Left lung (tissue), 10 donors: ENCODE results near the gene SPTBN5. TPM values are rescaled to one million over a fixed set of nuclear protein-coding genes. Genes with fewer than 3 reads are reported as not detected.
A peak's percentile ranks its signal among the peaks of the same experiment; 100 is the strongest.

Source experiments
- ATAC-seq: fragments of 200-7000 bp; cut with Tn5 transposase; one replicate; pipeline ENCODE4 v1.9.1; 2020; ENCODE audit warnings: moderate library complexity
- DNase-seq, 4 donors: peaks; one replicate each; pipeline ENCODE4 v3.0.0-alpha.2; 2013 to 2020
- H3K27ac ChIP-seq, 2 donors: fragments of 200-600 bp; sonication (generic) in 1 of 2; one replicate each; pipeline versions ENCODE4 v1.5.0 to v1.8.0; 2020 to 2021
- H3K27me3 ChIP-seq, 2 donors: fragments of 200-600 bp; sonication (generic) in 1 of 2; one replicate each; pipeline versions ENCODE4 v1.5.0 to v1.8.0; 2020 to 2021
- H3K36me3 ChIP-seq, 2 donors: fragments of 200-600 bp; sonication (generic) in 1 of 2; one replicate each; pipeline versions ENCODE4 v1.5.0 to v1.8.0; 2020 to 2021
- H3K4me1 ChIP-seq, 2 donors: fragments of 200-600 bp; one replicate each; pipeline ENCODE4 v1.8.0; 2021
- H3K4me3 ChIP-seq, 2 donors: fragments of 200-600 bp; sonication (generic) in 1 of 2; one replicate each; pipeline versions ENCODE4 v1.5.0 to v1.8.0; 2020 to 2021; ENCODE audit warnings: mild to moderate bottlenecking in 1 of 2
- H3K9me3 ChIP-seq, 2 donors: fragments of 200-600 bp; sonication (generic) in 1 of 2; one replicate each; pipeline versions ENCODE4 v1.5.0 to v1.8.0; 2020 to 2021
- intact Hi-C, 2 donors: fragments of 100-400 bp; cut with DNase I; formaldehyde crosslinking; loops; one replicate each; pipeline versions ENCODE4 v1.11.2 to v1.14.2; 2022
- polyA plus RNA-seq, 6 donors: library from polyadenylated mRNA; unstranded; fragments of 120-200 nt; gene quantifications; one replicate each; pipeline ENCODE4 v1.2.1, GENCODE V29; 2013; ENCODE audit not compliant: insufficient read length in 6 of 6
- total RNA-seq, 2 donors: library from RNA; stranded (reverse); fragmentation: NEBNext Ultra II Directional; extraction: Animal tissue kit (Norgen Biotek cat#: 25700); gene quantifications; one replicate each; pipeline ENCODE4 v1.2.1, GENCODE V29; 2021
- TF ChIP-seq, protein P1 (sequence below), 2 donors: fragments of 200-600 bp; sonication (generic) in 1 of 2; IDR thresholded peaks; one replicate each; pipeline versions ENCODE4 v1.5.0 to v1.8.0; 2021; ENCODE audit warnings: antibody characterized with exemption in 2 of 2
- donor health status: DM: no; HTN: yes; CAD: no.
- donor health status: DM: no; HTN: no; CAD: no.

SPTBN5 gene
- total and polyA plus RNA-seq, 8 donors, result 0.67 to 4.8 (median 1.3) TPM

DNA sequence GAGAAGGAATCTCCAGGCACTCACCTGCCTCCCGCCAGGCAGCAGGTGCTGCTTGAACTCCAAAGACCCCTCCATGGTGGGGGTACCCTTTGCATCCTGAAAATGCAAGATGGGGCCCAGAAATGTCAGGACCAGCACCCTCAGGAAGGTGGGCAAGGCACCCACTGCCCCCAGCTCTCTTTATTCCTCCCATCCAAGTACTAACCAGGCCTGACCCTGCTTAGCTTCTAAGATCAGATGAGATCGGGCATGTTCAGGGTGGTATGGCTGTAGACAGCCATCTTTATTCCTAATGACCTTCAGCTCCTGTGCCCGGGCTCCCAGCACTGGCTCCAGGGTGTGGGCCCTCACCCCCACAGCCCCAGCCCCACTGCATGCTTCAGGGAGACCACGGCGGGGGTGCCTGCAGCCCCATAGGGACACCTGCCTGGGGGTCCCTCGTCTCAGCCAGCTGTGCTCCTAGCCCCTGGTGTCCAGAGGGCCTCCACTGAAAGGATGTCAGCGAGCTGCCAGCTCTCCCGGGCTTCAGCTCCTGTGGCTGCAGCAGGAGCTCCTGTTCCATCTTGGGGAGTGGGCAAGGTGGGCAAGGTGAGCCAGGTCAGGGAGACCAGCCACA is 42.0 kb downstream of the SPTBN5 start:
- no peak for DNase-seq
- H3K27me3 ChIP-seq, result no peaks in the 10 kb centered on the region
- H3K36me3 ChIP-seq, result peaks cover 0 to 40% of the 10 kb centered on the region in 2 donors
- ATAC-seq, result no peak
- H3K27ac ChIP-seq, result no peak overlapping the region
- H3K9me3 ChIP-seq, result no peaks in the 10 kb centered on the region
- peaks cover 0 to 3% of the 10 kb centered on the region in 2 donors for H3K4me1 ChIP-seq
- no peak overlapping the region for H3K4me3 ChIP-seq
- TF ChIP-seq, protein P1, sequence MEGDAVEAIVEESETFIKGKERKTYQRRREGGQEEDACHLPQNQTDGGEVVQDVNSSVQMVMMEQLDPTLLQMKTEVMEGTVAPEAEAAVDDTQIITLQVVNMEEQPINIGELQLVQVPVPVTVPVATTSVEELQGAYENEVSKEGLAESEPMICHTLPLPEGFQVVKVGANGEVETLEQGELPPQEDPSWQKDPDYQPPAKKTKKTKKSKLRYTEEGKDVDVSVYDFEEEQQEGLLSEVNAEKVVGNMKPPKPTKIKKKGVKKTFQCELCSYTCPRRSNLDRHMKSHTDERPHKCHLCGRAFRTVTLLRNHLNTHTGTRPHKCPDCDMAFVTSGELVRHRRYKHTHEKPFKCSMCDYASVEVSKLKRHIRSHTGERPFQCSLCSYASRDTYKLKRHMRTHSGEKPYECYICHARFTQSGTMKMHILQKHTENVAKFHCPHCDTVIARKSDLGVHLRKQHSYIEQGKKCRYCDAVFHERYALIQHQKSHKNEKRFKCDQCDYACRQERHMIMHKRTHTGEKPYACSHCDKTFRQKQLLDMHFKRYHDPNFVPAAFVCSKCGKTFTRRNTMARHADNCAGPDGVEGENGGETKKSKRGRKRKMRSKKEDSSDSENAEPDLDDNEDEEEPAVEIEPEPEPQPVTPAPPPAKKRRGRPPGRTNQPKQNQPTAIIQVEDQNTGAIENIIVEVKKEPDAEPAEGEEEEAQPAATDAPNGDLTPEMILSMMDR (IDR thresholded peaks at IDR 0.05), result no peak
- intact Hi-C loops, result no loop called here

DNA sequence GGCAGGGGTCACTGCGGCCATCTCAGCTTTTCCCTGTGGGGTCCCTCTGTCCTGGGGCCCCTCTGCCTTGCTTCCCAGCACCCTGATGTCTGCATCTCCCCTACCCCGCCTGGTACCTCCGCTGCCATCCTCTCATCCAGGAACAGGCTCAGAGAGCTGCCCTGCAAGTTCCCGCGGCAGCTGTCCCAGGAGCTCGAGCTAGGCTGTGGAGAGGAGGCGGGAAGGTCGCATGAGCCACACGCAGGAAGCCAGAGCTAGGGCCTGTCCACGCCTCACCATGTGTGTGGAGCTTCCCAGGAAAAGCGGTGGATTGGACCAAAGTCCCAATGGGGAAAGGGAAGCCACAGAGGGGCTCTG is 42.7 kb downstream of the SPTBN5 start:
- ATAC-seq, result peak; percentile 26
- H3K36me3 ChIP-seq, result peaks cover 0 to 47% of the 10 kb centered on the region in 2 donors
- H3K27ac ChIP-seq, result no peak overlapping the region
- H3K4me1 ChIP-seq, result peaks cover 0 to 3% of the 10 kb centered on the region in 2 donors
- no peak overlapping the region for H3K4me3 ChIP-seq
- H3K27me3 ChIP-seq, result no peaks in the 10 kb centered on the region
- intact Hi-C loops, result no loop called here
- TF ChIP-seq, protein P1 (IDR thresholded peaks at IDR 0.05), result no peak
- no peak for DNase-seq
- H3K9me3 ChIP-seq, result no peaks in the 10 kb centered on the region

DNA sequence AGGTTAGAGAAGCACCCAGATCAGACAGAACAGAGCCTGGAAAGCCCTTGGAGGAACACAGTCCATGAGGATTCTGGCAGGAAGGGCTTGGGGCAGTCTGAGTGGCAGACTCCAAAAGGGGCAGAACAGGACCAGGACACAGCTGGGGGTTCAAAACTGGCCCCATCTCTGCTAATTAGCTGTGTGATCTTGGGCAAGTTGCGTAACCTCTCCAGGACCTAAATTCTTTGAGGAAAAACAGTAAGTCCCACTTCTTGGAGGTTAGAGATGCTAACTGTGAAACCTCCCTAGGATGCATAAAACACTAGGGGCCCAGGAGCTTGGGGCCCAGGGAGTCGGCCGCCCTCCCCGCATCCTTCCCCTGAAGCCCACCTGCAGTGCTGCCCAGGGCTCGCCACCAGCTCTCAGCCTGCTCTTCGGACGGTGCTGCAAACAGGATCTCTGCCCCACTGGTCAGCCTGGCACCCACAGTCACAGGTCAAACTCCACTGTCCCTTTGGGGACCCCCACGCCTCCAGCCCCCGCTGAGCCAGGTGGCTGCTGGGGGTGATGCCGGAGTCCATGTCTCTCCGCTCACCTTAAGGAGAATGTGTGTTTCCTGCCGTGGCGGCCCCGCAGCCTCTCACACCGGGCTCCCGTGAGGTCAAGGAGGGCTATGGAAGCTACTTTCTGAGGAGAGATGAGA is 43.2 kb downstream of the SPTBN5 start:
- ATAC-seq (no peak), DNase-seq (no peak)
- H3K27ac ChIP-seq, result no peak overlapping the region
- H3K4me3 ChIP-seq, result no peak overlapping the region
- H3K27me3 ChIP-seq, result no peaks in the 10 kb centered on the region
- H3K9me3 ChIP-seq, result no peaks in the 10 kb centered on the region
- intact Hi-C loops, result no loop called here
- peaks cover 0 to 3% of the 10 kb centered on the region in 2 donors for H3K4me1 ChIP-seq
- peaks cover 0 to 52% of the 10 kb centered on the region in 2 donors for H3K36me3 ChIP-seq
- TF ChIP-seq, protein P1 (IDR thresholded peaks at IDR 0.05), result no peak

DNA sequence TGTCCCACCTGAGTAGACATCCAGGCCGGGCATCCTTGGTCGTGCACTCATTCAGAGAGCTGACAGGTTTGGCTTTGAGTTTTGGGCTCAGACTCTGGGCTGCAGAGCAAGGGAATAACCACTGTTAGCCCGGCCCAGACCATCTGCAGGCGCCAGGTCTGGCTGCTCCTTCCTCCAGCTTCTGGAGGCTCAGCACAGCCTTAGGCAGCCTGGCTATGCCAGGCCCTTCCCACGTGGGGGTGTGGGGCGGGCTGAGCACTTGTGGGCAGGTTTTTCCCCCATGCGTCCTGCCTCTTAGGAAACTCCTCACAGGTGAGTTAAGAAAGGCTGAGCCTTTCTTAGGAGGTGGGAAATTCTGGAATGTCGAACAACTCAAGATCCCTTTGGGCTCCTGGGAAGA is 44.0 kb downstream of the SPTBN5 start:
- Histone ChIP-seq H3K9me3 (no peaks in the 10 kb centered on the region), H3K27ac (no peak overlapping the region), H3K36me3 (peaks cover 0 to 58% of the 10 kb centered on the region in 2 donors), H3K4me3 (no peak overlapping the region), H3K27me3 (no peaks in the 10 kb centered on the region), H3K4me1 (peaks cover 0 to 3% of the 10 kb centered on the region in 2 donors)
- DNase-seq (peak in 2 of 4 donors; percentile 32 to 62), ATAC-seq (peak; percentile 79)
- intact Hi-C loops, result no loop called here
- TF ChIP-seq, protein P1 (IDR thresholded peaks at IDR 0.05), result no peak

DNA sequence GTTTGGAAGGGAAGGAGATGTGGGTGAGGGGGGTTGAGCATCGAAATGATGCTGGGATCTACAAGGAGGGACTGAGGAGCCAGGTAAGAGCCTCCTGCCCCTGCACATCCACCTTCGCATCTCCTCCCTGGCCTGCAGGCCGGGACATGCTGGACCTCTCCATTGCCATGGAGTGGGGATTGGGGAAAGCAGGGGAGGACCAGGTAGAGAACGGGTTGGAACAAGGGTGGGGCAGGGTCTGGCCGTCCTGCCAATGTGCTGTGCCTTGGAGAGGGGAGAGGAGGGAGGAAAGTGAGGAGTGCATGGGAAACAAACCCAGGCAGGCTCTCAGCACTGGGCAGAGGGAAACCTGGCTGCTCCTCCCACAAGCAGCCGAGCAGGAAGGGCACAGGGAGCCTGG is 44.6 kb downstream of the SPTBN5 start:
- Histone ChIP-seq H3K27ac (no peak overlapping the region), H3K9me3 (no peaks in the 10 kb centered on the region), H3K4me1 (peaks cover 0 to 3% of the 10 kb centered on the region in 2 donors), H3K4me3 (no peak overlapping the region), H3K27me3 (no peaks in the 10 kb centered on the region), H3K36me3 (peaks cover 0 to 60% of the 10 kb centered on the region in 2 donors)
- ATAC-seq, result no peak
- no peak for DNase-seq
- intact Hi-C loops, result no loop called here
- TF ChIP-seq, protein P1 (IDR thresholded peaks at IDR 0.05), result no peak
